NB4 (cell line): ENCODE measurements around the gene SPAG17.

Source experiments
- MYC ChIP-seq: IDR thresholded peaks from 2 replicates; pipeline ENCODE4 v1.6.1; 2011; ENCODE audit warnings: low read depth, low read length
- POLR2A ChIP-seq: IDR thresholded peaks from 2 replicates; pipeline ENCODE4 v1.6.1; 2011; ENCODE audit warnings: mild to moderate bottlenecking; ENCODE audit not compliant: insufficient read length; ENCODE audit errors: extremely low read depth
- TF ChIP-seq, protein P1 (sequence below): IDR thresholded peaks from one replicate; pipeline ENCODE4 v1.5.1; 2012; ENCODE audit warnings: low read depth, low read length
- TF ChIP-seq, protein P2 (sequence below): IDR thresholded peaks from 2 replicates; pipeline ENCODE4 v1.6.1; 2011; ENCODE audit warnings: low read depth, low read length

DNA sequence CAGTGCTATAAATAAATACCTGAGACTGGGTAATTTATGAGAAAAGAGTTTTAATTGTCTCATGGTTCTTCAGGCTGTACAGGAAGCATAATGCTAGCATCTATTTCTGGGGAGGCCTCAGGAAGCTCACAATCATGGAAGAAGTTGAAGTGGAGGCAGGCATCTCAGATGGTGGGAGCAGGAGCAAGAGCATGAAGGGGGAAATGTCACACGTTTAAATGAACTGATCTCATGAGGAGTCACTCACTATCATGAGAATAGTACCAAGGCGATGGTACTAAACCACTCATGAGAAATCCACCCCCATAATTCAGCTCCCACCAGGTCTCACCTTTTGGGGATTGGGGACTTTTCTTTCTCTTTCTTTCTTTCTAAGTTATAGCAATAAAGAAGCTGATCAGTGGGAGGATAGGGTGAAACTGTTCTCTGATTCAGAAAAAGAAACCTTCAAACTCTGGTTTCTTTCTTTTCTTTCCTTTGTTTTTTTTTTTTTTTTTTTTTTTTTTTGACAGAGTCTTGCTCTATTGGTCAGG lies 17.1 kb upstream of the SPAG17 start:
- TF ChIP-seq, protein P1, sequence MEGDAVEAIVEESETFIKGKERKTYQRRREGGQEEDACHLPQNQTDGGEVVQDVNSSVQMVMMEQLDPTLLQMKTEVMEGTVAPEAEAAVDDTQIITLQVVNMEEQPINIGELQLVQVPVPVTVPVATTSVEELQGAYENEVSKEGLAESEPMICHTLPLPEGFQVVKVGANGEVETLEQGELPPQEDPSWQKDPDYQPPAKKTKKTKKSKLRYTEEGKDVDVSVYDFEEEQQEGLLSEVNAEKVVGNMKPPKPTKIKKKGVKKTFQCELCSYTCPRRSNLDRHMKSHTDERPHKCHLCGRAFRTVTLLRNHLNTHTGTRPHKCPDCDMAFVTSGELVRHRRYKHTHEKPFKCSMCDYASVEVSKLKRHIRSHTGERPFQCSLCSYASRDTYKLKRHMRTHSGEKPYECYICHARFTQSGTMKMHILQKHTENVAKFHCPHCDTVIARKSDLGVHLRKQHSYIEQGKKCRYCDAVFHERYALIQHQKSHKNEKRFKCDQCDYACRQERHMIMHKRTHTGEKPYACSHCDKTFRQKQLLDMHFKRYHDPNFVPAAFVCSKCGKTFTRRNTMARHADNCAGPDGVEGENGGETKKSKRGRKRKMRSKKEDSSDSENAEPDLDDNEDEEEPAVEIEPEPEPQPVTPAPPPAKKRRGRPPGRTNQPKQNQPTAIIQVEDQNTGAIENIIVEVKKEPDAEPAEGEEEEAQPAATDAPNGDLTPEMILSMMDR, result no peak
- no peak for TF ChIP-seq POLR2A
- TF ChIP-seq, protein P2, sequence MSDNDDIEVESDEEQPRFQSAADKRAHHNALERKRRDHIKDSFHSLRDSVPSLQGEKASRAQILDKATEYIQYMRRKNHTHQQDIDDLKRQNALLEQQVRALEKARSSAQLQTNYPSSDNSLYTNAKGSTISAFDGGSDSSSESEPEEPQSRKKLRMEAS, result no peak
- no peak for TF ChIP-seq MYC
